Fibroblast of the conjunctiva (primary cell): ENCODE measurements around the gene CYSLTR2.

ENCODE experiments used
- DNase-seq: peaks from one replicate; pipeline ENCODE4 v3.0.0-alpha.2; 2010; ENCODE audit warnings: low read depth

The CYSLTR2 gene

GRCh38 chr13:48653472-48653939 lies at the start of gene CYSLTR2:
Gene CYSLTR2 (plus strand): TSS chr13:48653929. CDS start chr13:48706818, 52,889 bp downstream.
- DNase-seq, result peak; percentile 2

DNA sequence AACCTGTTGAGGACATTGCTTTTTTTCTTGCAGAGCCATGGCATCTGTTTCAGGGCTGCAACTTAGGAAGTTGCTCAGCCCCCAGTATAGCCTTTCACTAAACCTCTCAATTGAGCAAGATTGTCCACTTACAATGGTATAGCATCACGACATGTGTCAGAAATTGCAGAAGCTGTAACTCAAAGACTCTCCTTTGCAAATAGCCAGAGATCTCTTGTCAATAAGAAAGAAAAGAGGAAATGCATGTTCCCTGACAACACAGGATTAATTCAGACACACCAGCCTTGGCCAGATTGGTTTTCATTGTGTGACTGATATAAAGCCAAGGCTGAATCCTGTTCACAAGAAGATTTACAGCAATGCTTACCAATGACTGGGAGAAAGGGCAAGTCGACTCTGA lies 38.7 kb upstream of the CYSLTR2 start:
- DNase-seq, result no peak

- DNase-seq, result no peak
Observed at GRCh38 chr13:48618937-48619336, 34.8 kb upstream of the CYSLTR2 start.

GRCh38 chr13:48621056-48621455 lies 32.7 kb upstream of the CYSLTR2 start:
- DNase-seq, result no peak

DNA sequence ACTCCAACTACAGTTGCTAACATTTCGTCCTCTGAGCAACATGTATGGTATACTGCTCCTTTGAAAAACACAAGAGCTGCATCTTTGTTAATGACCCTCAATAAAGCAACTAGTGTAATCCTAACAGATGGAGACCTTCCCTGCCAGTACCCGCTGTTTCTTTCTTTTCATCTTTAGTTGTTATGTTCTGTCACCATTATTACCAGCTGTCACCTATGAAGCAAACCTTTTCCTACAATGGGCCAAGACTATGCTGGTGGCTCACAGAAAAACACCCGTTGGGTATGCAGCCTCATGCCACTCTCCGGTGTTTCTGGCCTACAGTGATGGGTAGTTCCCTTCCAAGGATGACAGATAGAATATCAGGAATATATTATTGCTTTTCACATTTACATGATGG lies 29.7 kb upstream of the CYSLTR2 start:
- no peak for DNase-seq

DNA sequence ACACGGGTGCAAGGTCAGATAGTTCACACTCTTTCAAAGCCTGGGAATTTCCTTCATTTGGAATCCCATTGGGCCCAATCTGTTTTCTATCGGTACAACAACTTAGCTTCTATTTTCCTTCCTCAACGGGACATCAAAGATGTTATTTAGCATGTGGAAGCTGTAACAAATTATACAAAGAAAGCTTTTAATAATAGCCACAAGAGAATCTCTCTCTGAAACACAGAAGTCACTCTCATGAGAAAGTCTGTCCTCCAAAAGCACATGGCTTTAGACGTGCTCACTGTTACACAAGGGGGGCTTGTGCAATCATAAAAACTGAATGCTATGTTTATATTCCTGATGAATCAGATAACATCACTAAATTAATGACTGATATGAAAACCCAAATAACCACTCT lies 28.9 kb upstream of the CYSLTR2 start:
- no peak for DNase-seq

DNA sequence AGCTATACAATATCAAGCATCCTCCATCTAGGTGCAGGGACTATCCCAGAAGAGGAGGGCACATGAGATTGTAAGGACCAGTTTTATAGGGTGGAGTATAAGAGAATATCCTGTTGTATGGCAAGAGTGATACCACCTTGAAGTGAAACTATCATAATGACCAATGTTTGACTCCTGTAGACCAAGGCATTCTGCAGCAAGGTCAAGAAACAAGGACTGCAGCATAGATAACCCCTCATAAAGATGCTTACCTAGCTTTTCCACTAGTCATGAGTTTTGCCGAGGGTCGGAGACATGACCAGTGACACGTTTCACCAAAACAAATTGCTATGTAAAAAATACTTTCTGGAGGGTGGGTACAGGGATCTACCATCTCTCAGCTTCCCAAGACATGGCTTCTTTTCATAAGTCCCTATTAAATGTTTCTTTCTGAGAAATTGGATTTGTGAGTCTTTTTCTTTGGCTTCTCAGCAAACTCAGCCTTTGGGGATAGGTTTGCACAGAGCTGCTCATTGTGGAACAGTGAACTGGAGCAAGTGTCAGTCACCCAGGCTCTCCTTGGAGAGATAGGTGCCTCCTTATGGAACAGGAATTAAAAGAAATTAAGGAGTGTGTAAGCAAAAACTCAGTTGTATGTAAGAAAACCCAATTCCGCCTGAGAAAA lies 28.2 kb upstream of the CYSLTR2 start:
- no peak for DNase-seq

GRCh38 chr13:48626077-48626449 lies 27.7 kb upstream of the CYSLTR2 start:
- DNase-seq, result no peak

GRCh38 chr13:48626726-48627451 lies 26.8 kb upstream of the CYSLTR2 start:
- no peak for DNase-seq

DNA sequence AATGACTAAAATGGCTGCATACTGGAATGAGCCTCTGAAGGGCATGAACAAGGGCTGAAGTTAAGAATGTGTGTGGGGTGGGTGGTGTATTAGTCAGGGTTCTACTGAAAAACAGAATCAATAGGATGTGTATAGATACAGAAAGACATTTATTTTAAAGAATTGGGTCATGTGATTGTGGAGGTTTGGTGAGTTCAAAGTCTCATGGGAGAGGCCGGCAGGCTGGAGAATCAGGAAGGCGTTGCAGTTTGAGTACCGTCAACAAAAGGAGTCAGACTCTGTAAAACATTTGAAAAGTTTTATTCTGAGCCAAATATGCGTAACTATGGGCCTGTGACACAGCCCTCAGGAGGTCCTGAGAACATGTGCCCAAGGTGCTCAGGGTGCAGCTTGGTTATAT lies 24.5 kb upstream of the CYSLTR2 start:
- DNase-seq, result no peak

DNA sequence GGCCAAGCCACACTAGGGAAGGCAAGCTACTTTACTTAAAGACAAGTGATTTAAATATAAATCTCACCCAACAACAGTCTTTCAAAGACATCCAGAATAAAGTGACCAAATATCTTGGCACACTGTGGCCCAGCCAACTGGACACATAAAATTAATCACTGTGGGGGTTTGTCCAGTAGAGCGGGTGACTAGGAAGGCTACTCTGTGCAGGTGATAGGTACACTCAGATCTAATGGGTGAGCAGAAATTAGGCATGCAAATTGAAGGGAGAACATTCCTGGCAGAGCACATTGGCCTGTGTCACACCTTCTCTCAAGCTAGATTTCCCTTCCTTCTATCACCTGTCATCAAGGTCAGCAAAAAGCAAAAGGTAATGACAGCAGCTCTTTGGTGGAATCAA lies 23.4 kb upstream of the CYSLTR2 start:
- DNase-seq, result no peak

DNA sequence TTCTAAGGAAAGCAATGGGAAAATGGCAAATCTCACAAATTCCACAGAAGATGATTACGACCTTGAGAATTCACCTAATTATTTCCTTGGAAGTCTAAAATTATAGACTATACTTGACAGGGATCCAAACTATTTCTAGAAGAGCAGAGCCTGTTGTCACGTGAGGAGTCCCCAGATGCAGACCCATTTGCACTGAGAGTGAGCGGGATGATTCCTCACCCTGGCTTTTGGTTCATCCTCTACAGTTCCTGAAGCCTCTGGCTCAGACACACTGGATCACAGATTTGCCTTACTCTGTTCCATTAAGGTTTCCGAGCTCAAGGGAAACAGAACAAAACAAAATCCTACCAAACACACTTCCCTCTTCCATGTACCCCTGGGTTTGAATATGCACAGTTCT lies 23.0 kb upstream of the CYSLTR2 start:
- no peak for DNase-seq

DNA sequence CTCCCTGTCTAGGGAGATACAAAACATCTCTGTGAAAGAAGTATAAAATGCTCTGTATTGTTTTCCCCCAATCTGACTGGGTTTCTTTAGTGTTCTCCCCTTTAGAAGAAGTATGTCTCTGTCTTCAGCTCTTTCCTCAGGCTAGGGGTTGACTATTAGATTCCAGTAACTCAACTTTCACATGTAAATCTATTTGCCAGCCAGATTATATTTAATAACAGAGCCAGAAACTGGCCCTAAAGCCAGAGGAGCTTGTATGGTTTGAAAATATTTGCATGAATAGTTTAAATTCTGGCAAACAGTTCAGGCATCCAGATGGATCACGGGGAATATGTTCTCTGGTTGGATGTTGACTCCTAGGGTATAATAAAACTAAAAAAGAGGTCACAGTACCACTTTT lies 22.3 kb upstream of the CYSLTR2 start:
- DNase-seq, result no peak

- no peak for DNase-seq
Observed at GRCh38 chr13:48633700-48634099, 20.0 kb upstream of the CYSLTR2 start.

DNA sequence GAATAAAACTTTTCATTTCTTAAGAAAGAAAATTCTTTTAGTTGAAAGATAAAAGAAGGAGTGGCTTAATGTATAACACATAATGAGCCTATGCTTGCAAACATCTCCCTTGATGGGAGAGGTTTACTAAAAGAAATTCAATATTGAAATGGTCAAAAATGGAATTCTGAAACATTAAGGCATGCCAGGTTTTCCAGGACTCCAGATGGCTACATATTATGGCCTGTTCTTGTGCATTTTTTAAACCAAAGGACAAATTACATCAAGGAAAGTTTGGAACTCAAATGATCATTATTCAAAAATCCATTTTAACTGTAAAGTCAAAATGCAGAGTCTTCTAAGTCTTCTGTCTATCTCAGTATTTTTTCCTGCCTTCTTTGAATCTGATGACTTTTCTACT lies 19.1 kb upstream of the CYSLTR2 start:
- no peak for DNase-seq

DNA sequence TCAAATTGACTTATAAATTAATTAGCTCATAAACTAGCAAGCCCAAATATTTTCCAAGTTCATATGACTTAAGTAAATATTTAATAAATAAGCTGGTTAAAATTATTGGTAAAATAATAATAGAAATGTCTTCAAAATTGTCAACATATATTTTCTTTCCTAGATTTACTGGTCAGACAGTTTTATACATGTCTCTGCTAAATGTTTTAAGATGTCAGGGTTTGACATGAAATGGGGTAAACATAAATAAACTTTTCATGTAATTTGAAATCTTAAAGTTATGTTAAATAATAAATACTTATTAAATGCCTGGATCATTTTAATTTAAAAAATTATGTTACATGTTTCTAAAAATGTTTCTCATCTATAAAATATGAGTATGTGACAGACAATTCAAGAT lies 18.3 kb upstream of the CYSLTR2 start:
- DNase-seq, result no peak

- no peak for DNase-seq
Observed at GRCh38 chr13:48636550-48636949, 17.2 kb upstream of the CYSLTR2 start.

GRCh38 chr13:48637601-48638000 lies 16.1 kb upstream of the CYSLTR2 start:
- DNase-seq, result no peak

GRCh38 chr13:48640767-48641166 lies 13.0 kb upstream of the CYSLTR2 start:
- DNase-seq, result no peak

GRCh38 chr13:48641404-48641803 lies 12.3 kb upstream of the CYSLTR2 start:
- DNase-seq, result no peak

GRCh38 chr13:48642061-48642460 lies 11.7 kb upstream of the CYSLTR2 start:
- DNase-seq, result no peak

- DNase-seq, result no peak
Observed at GRCh38 chr13:48643159-48643558, 10.6 kb upstream of the CYSLTR2 start.

DNA sequence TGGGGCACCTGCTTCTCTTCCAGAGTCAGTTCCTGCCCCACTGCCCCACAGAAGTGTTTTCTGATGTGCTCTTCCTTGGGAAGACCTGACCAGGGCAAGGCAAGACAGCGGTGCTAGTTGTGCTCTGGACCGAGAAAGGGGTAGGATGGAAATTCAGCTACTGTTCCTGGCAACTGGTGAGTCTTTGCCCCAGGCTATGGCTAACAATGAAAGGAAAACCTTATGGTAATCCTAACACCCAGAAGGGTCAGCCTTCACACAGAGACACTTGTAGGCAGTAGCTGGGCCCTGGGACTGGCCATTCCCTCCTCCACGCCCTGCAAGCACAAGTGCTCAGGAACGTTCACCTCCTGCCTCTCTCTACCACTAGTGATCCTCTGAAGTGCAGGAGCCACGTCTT lies 9.6 kb upstream of the CYSLTR2 start:
- no peak for DNase-seq

- no peak for DNase-seq
Observed at GRCh38 chr13:48644951-48645350, 8.8 kb upstream of the CYSLTR2 start.
